H9 (cell line): ENCODE measurements around the gene KIF13A. TPM values are rescaled to one million over a fixed set of nuclear protein-coding genes. Genes with fewer than 3 reads are reported as not detected.

Experiments used
- DNase-seq: peaks from one replicate; pipeline ENCODE4 v3.0.0-alpha.2; 2017
- H2AFZ ChIP-seq: one replicate; pipeline ENCODE4 v1.6.1; 2013; ENCODE audit warnings: mild to moderate bottlenecking, low read length, control low read depth, moderate library complexity
- H2AK5ac ChIP-seq: 2 replicates; pipeline ENCODE4 v1.6.1; 2013; ENCODE audit warnings: low read length, control low read depth, mixed read lengths; ENCODE audit not compliant: insufficient read length
- H2BK120ac ChIP-seq: one replicate; pipeline ENCODE4 v1.6.1; 2013; ENCODE audit warnings: low read depth, mild to moderate bottlenecking, low read length, control low read depth, inconsistent platforms; ENCODE audit not compliant: poor library complexity, severe bottlenecking
- H2BK12ac ChIP-seq: 2 replicates; pipeline ENCODE4 v1.6.1; 2013; ENCODE audit warnings: low read length, control low read depth, mixed read lengths, low read depth; ENCODE audit not compliant: insufficient read length
- H2BK15ac ChIP-seq: 2 replicates; pipeline ENCODE4 v1.6.1; 2013; ENCODE audit warnings: low read depth, low read length, control low read depth
- H2BK20ac ChIP-seq: one replicate; pipeline ENCODE4 v1.6.1; 2013; ENCODE audit warnings: low read depth, mild to moderate bottlenecking, low read length, control low read depth, inconsistent platforms; ENCODE audit not compliant: poor library complexity, severe bottlenecking
- H2BK5ac ChIP-seq: 2 replicates; pipeline ENCODE4 v1.6.1; 2013; ENCODE audit warnings: low read length, control low read depth, mixed read lengths; ENCODE audit not compliant: insufficient read length
- H3K14ac ChIP-seq: 2 replicates; pipeline ENCODE4 v1.6.1; 2013; ENCODE audit warnings: low read length, control low read depth; ENCODE audit not compliant: insufficient read depth
- H3K18ac ChIP-seq: 2 replicates; pipeline ENCODE4 v1.6.1; 2013; ENCODE audit warnings: low read depth, mild to moderate bottlenecking, mixed read lengths, low read length, control low read depth; ENCODE audit not compliant: insufficient read length
- H3K23ac ChIP-seq: 2 replicates; pipeline ENCODE4 v1.6.1; 2013; ENCODE audit warnings: low read length, control low read depth, mixed read lengths, low read depth; ENCODE audit not compliant: insufficient read length
- H3K23me2 ChIP-seq: 2 replicates; pipeline ENCODE4 v1.6.1; 2013; ENCODE audit warnings: low read depth, mild to moderate bottlenecking, mixed read lengths, low read length, control low read depth; ENCODE audit not compliant: insufficient read length, poor library complexity, severe bottlenecking
- H3K27ac ChIP-seq: 2 replicates; pipeline ENCODE4 v1.5.1; 2013; ENCODE audit warnings: low read length, control low read depth, mixed read lengths, low read depth; ENCODE audit not compliant: insufficient read length
- H3K27me3 ChIP-seq: 2 replicates; pipeline ENCODE4 v1.6.1; 2013; ENCODE audit warnings: low read length, control low read depth, inconsistent platforms; ENCODE audit not compliant: insufficient read depth
- H3K4ac ChIP-seq: 2 replicates; pipeline ENCODE4 v1.6.1; 2013; ENCODE audit warnings: low read depth, mild to moderate bottlenecking, control low read depth, inconsistent platforms, low read length, moderate library complexity
- H3K4me1 ChIP-seq: 2 replicates; pipeline ENCODE4 v1.6.1; 2013; ENCODE audit warnings: low read length, control low read depth, inconsistent platforms; ENCODE audit not compliant: insufficient read depth
- H3K4me2 ChIP-seq: 2 replicates; pipeline ENCODE4 v1.6.1; 2013; ENCODE audit warnings: low read length, control low read depth, mixed read lengths; ENCODE audit not compliant: insufficient read length, insufficient read depth
- H3K56ac ChIP-seq: 2 replicates; pipeline ENCODE4 v1.6.1; 2013; ENCODE audit warnings: low read depth, mild to moderate bottlenecking, mixed read lengths, low read length, control low read depth; ENCODE audit not compliant: insufficient read length
- H3K79me1 ChIP-seq: 2 replicates; pipeline ENCODE4 v1.6.1; 2013; ENCODE audit warnings: low read depth, mild to moderate bottlenecking, moderate library complexity, low read length, control low read depth, inconsistent platforms; ENCODE audit not compliant: insufficient read depth, poor library complexity, severe bottlenecking
- H3K79me2 ChIP-seq: 2 replicates; pipeline ENCODE4 v1.6.1; 2013; ENCODE audit warnings: low read length, control low read depth, inconsistent platforms; ENCODE audit not compliant: insufficient read depth
- H3K9ac ChIP-seq: 2 replicates; pipeline ENCODE4 v1.6.1; 2013; ENCODE audit warnings: low read length, control low read depth, mixed read lengths; ENCODE audit not compliant: insufficient read length; ENCODE audit errors: extremely low read depth
- H3K9me3 ChIP-seq: one replicate; pipeline ENCODE4 v1.6.1; 2013; ENCODE audit warnings: low read depth, low read length, inconsistent platforms; ENCODE audit not compliant: control insufficient read depth
- H3T11ph ChIP-seq: one replicate; pipeline ENCODE4 v1.6.1; 2013; ENCODE audit warnings: mild to moderate bottlenecking, low read length, control low read depth, inconsistent platforms
- H4K20me1 ChIP-seq: one replicate; pipeline ENCODE4 v1.6.1; 2013; ENCODE audit not compliant: control insufficient read depth, insufficient read length, insufficient read depth
- H4K5ac ChIP-seq: 2 replicates; pipeline ENCODE4 v1.6.1; 2013; ENCODE audit warnings: low read depth, mild to moderate bottlenecking, mixed read lengths, low read length, control low read depth; ENCODE audit not compliant: insufficient read length
- H4K8ac ChIP-seq: replicated peaks from 2 replicates; pipeline ENCODE4 v1.6.1; 2013; ENCODE audit warnings: low read length, control low read depth, mixed read lengths, low read depth; ENCODE audit not compliant: insufficient read length
- H4K91ac ChIP-seq: 2 replicates; pipeline ENCODE4 v1.6.1; 2013; ENCODE audit warnings: low read depth, mild to moderate bottlenecking, moderate library complexity, mixed read lengths, low read length, control low read depth; ENCODE audit not compliant: insufficient read length
- H3K27ac Mint-ChIP-seq, 3 experiments: 2 replicates in 2 of 3; 3 replicates in 1 of 3; pipeline ENCODE4 v1.8.0; 2020 to 2021; ENCODE audit warnings: mixed read lengths in 3 of 3, mild to moderate bottlenecking in 1 of 3, moderate library complexity in 1 of 3
- H3K27me3 Mint-ChIP-seq: 2 replicates; pipeline ENCODE4 v1.8.0; 2021; ENCODE audit warnings: low read depth, mild to moderate bottlenecking, moderate library complexity, mixed read lengths
- H3K36me3 Mint-ChIP-seq, 3 experiments: 2 replicates in 2 of 3; 3 replicates in 1 of 3; pipeline ENCODE4 v1.8.0; 2020 to 2021; ENCODE audit warnings: low read depth in 3 of 3, mixed read lengths in 3 of 3; ENCODE audit not compliant: insufficient read depth in 1 of 3
- H3K4me1 Mint-ChIP-seq, 2 experiments: 2 replicates each; pipeline ENCODE4 v1.8.0; 2020; ENCODE audit warnings: mixed read lengths in 2 of 2
- H3K4me3 Mint-ChIP-seq, 2 experiments: 2 replicates in 1 of 2; 3 replicates in 1 of 2; pipeline ENCODE4 v1.8.0; 2020 to 2021; ENCODE audit warnings: mild to moderate bottlenecking in 2 of 2, mixed read lengths in 2 of 2, moderate library complexity in 1 of 2
- H3K9me3 Mint-ChIP-seq, 2 experiments: 2 replicates in 1 of 2; 3 replicates in 1 of 2; pipeline ENCODE4 v1.8.0; 2020; ENCODE audit warnings: mild to moderate bottlenecking in 2 of 2, mixed read lengths in 2 of 2, moderate library complexity in 1 of 2
- CTCF ChIP-seq: fragments of 200-600 bp; sonication (generic); conservative IDR thresholded peaks from 3 replicates; pipeline ENCODE4 v1.8.0; 2021; ENCODE audit warnings: antibody characterized with exemption, mild to moderate bottlenecking
- WGBS: extraction: QIAGEN DNeasy Blood & Tissue Kit; methylation state at CpG from one replicate; pipeline ENCODE4 v1.1.7; 2013; ENCODE audit warnings: missing lambda C conversion rate, low lambda C conversion rate, mixed read lengths; ENCODE audit not compliant: insufficient read length; ENCODE audit errors: extremely low coverage; 5-methylcytosine and 5-hydroxymethylcytosine counted together
- total RNA-seq: library from RNA; stranded (reverse); gene quantifications from 2 replicates; pipeline ENCODE4 v1.2.1, GENCODE V29; 2021

KIF13A gene
- total RNA-seq, 1 experiment from 2014 or later: 38.2 TPM

GRCh38 chr6:17872908-17873307 lies 114.5 kb downstream of the KIF13A start:
- Histone ChIP-seq H3K79me2 (no peaks in the 10 kb centered on the region), H3T11ph (no peak overlapping the region), H3K4me2 (no peak overlapping the region), H2AK5ac (no peak overlapping the region), H2BK15ac (no peak overlapping the region), H4K20me1 (no peaks in the 10 kb centered on the region), H2BK12ac (no peak overlapping the region), H2AFZ (no peak overlapping the region), H3K9me3 (no peaks in the 10 kb centered on the region), H3K18ac (no peak overlapping the region), H3K27me3 (no peaks in the 10 kb centered on the region), H3K4ac (no peak overlapping the region), H3K9ac (no peak overlapping the region), H3K56ac (no peak overlapping the region), H2BK5ac (no peak overlapping the region), H3K27ac (no peak overlapping the region), H3K79me1 (no peaks in the 10 kb centered on the region), H4K5ac (no peak overlapping the region), H4K8ac (no peak overlapping the region), H3K4me1 (0 out of 2 replicates have a peak, but pooled peaks cover 3% of the 10 kb centered on the region), H3K14ac (no peak overlapping the region), H2BK120ac (no peak overlapping the region), H3K23me2 (no peaks in the 10 kb centered on the region), H3K23ac (no peak overlapping the region), H4K91ac (no peak overlapping the region), H2BK20ac (no peak overlapping the region)
- no CpG with 5 or more reads among the region's 2 CpGs for WGBS
- no peak for DNase-seq
- H3K36me3 Mint-ChIP-seq: no peaks in the 10 kb centered on the region; a peak in 4 of 7 replicates
- peaks cover 13 to 19% of the 10 kb centered on the region in 2 experiments; a peak in 3 of 4 replicates for H3K4me1 Mint-ChIP-seq
- H3K27ac Mint-ChIP-seq: no peak overlapping the region
- no peak for TF ChIP-seq CTCF
- no peaks in the 10 kb centered on the region for H3K27me3 Mint-ChIP-seq
- H3K9me3 Mint-ChIP-seq: no peaks in the 10 kb centered on the region
- no peak overlapping the region for H3K4me3 Mint-ChIP-seq
